ENCODE results near the gene TCEANC2. TPM values are rescaled to one million over a fixed set of nuclear protein-coding genes. Genes with fewer than 3 reads are reported as not detected.

The TCEANC2 gene
- total and polyA plus RNA-seq, 2 of the 4 experiments (the other 2 are of a cell fraction), result 2.4 to 3.2 TPM

DNA sequence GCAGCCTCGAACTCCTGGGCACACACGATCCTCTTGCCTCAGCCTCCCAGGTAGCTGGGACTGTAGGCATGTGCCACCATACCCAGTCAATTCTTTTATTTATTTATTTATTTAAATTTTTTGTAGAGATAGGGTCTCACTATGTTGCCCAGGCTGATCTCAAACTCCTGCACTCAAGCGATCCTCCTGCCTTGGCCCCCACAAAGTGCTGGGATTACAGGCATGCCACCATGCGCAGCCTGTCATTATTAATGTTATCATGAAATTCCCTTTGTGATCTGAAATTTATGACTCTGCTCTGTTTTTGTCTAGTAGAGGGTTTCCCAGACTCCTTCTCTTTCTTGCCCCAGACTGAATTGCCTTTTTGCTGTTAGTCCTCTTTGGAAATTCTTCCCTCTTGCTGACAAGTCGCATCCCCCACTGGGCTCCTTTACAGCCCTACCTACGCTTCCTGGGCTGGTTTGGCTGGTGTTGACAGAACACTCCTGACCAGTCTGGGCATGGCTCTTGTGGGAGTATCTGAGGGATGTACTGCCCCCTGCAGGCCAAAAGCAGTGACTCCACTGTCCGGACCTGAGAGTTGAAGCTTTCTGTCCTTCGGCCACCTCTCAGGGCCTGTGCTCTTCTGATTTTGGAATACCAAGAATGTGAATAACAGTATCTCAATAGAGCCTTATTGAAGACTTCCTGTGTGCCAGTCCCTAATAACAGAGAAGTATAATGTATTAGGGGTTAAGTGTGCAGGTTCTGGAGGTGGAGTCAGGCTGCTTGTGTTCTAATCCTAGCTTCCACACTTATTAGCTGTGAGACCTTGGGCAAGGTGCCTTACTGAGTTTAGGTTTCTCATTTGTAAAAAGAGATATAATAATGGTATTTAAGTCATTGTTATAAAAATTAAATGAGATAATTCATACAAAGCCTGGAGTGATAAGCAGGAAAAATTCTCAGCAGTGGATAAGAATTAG, 28.2 kb downstream of the TCEANC2 start:
- Histone ChIP-seq H3K9ac (ENCODE audit: low read depth, low read length) (no peak overlapping the region), H3K4me3 (ENCODE audit: insufficient read depth, low read depth, low read length) (no peak overlapping the region), H2BK5ac (ENCODE audit: low read depth, low read length, poor library complexity, severe bottlenecking) (no peak overlapping the region), H3K14ac (replicated peaks; ENCODE audit: low read depth, low read length) (0 out of 2 replicates have a peak overlapping the region, but pooled peaks have one; percentile 32), H4K91ac (ENCODE audit: insufficient read depth, low read depth, low read length) (no peak overlapping the region), H3K23ac (ENCODE audit: low read depth, low read length) (no peak overlapping the region), H2AK5ac (ENCODE audit: low read depth, low read length) (no peak overlapping the region), H3K56ac (ENCODE audit: extremely low read depth, insufficient read depth, low read length) (no peak overlapping the region), H2BK15ac (ENCODE audit: low read depth, low read length) (no peak overlapping the region), H3K27me3 (ENCODE audit: control insufficient read depth, insufficient read depth, low read length) (no peaks in the 10 kb centered on the region), H3K36me3 (ENCODE audit: control insufficient read depth, insufficient read depth, low read length) (no peaks in the 10 kb centered on the region), H3K79me1 (ENCODE audit: low read depth in 1 of 2, low read length in 2 of 2) (no peaks in the 10 kb centered on the region), H3K18ac (ENCODE audit: low read depth, low read length) (no peak overlapping the region), H3K4me1 (ENCODE audit: control insufficient read depth, insufficient read depth, low read length) (no peaks in the 10 kb centered on the region), H2AFZ (replicated peaks; ENCODE audit: low read length, poor library complexity) (peak overlapping the region; percentile 75), H3K4ac (ENCODE audit: low read depth, low read length) (no peak overlapping the region), H2AK9ac (replicated peaks; ENCODE audit: low read depth, low read length, poor library complexity) (peak overlapping the region; percentile 62), H3K9me3 (ENCODE audit: control insufficient read depth, insufficient read depth, low read length) (no peaks in the 10 kb centered on the region), H3K27ac (ENCODE audit: insufficient read depth, low read length) (no peak overlapping the region), H4K5ac (ENCODE audit: low read depth, low read length) (no peak overlapping the region), H2BK120ac (ENCODE audit: low read depth, low read length) (no peak overlapping the region), H4K20me1 (ENCODE audit: insufficient read depth, low read length) (peaks cover 4% of the 10 kb centered on the region; the same call in 1 of the 2 replicates), H3K4me2 (ENCODE audit: low read depth, low read length) (no peak overlapping the region), H4K8ac (ENCODE audit: low read depth in 2 of 2, low read length in 2 of 2) (no peak overlapping the region), H2BK20ac (ENCODE audit: low read depth, low read length) (no peak overlapping the region), H3K9me1 (ENCODE audit: insufficient read depth, low read length) (0 out of 2 replicates have a peak, but pooled peaks cover 3% of the 10 kb centered on the region)
- no TSS peak for BruUV-seq (replicated peaks)
- in situ Hi-C loops (cut with MboI; ENCODE audit: low sequenced_read_pairs), result no loop called here
- DNase-seq (peak; percentile 67), ATAC-seq (ENCODE audit: low read depth) (peak; percentile 98)
- dilution Hi-C loops (cut with HindIII; ENCODE audit: low sequenced_read_pairs, unreplicated experiment), result no loop called here
- intact Hi-C loops (cut with micrococcal nuclease), result loop anchor here (1.0 kb wide), 1 partner anchor 219 kb away; no protein-coding TSS in a partner anchor
- ChIA-PET CTCF (interaction anchor here (0.6 to 1.6 kb wide), 7 partner anchors 9 to 133 kb away, joined by 3 to 7 read pairs (median 4); no protein-coding TSS in a partner anchor), POLR2A (ENCODE audit: unreplicated experiment) (no interaction called here)
- TF ChIP-seq SMC3 (IDR thresholded peaks at IDR 0.05; ENCODE audit: low read depth, low read length), result peak; percentile 41; the same call in 1 of the 2 replicates
- TF ChIP-seq BHLHE40 (IDR thresholded peaks at IDR 0.05; ENCODE audit: low read depth, low read length), result no peak
- no peak for TF ChIP-seq NFE2L2 (IDR thresholded peaks at IDR 0.05; ENCODE audit: low read depth, low read length)
- TF ChIP-seq POLR2A (IDR thresholded peaks at IDR 0.05; ENCODE audit: low read depth, low read length), result no peak
- no peak for TF ChIP-seq MAZ (IDR thresholded peaks at IDR 0.05; ENCODE audit: borderline replicate concordance, low read depth, low read length)
- TF ChIP-seq CEBPB (IDR thresholded peaks at IDR 0.05; ENCODE audit: low read depth, low read length), result no peak
- TF ChIP-seq RFX5 (IDR thresholded peaks at IDR 0.05; ENCODE audit: low read depth, low read length), result no peak
- TF ChIP-seq CHD1 (IDR thresholded peaks at IDR 0.05; ENCODE audit: low read depth, low read length), result no peak
- peak; percentile 58 for TF ChIP-seq RAD21 (IDR thresholded peaks at IDR 0.05; ENCODE audit: low read length)
- no peak for TF ChIP-seq FOS (IDR thresholded peaks at IDR 0.05; ENCODE audit: low read depth, low read length)
- TF ChIP-seq, protein P1, sequence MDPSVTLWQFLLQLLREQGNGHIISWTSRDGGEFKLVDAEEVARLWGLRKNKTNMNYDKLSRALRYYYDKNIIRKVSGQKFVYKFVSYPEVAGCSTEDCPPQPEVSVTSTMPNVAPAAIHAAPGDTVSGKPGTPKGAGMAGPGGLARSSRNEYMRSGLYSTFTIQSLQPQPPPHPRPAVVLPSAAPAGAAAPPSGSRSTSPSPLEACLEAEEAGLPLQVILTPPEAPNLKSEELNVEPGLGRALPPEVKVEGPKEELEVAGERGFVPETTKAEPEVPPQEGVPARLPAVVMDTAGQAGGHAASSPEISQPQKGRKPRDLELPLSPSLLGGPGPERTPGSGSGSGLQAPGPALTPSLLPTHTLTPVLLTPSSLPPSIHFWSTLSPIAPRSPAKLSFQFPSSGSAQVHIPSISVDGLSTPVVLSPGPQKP (IDR thresholded peaks at IDR 0.05; ENCODE audit: borderline replicate concordance, low read depth, low read length), result no peak
- TF ChIP-seq, protein P2, sequence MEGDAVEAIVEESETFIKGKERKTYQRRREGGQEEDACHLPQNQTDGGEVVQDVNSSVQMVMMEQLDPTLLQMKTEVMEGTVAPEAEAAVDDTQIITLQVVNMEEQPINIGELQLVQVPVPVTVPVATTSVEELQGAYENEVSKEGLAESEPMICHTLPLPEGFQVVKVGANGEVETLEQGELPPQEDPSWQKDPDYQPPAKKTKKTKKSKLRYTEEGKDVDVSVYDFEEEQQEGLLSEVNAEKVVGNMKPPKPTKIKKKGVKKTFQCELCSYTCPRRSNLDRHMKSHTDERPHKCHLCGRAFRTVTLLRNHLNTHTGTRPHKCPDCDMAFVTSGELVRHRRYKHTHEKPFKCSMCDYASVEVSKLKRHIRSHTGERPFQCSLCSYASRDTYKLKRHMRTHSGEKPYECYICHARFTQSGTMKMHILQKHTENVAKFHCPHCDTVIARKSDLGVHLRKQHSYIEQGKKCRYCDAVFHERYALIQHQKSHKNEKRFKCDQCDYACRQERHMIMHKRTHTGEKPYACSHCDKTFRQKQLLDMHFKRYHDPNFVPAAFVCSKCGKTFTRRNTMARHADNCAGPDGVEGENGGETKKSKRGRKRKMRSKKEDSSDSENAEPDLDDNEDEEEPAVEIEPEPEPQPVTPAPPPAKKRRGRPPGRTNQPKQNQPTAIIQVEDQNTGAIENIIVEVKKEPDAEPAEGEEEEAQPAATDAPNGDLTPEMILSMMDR (conservative IDR thresholded peaks at IDR 0.05; ENCODE audit: low read depth, low read length), result peak; percentile 67
- WGBS, 2 experiments (ENCODE audit: extremely low coverage in 2 of 2, insufficient read length in 1 of 2), result no CpG with 5 or more reads among the region's 8 CpGs
